Stimulated activated CD4-positive, alpha-beta T cell treated with anti-CD3 and anti-CD28 coated beads, Interleukin-15, amount 100 ng/mL, for 1 hour (primary cell): ENCODE data around the gene GRAMD2A.
"Not testable (repeated sequence)": the region's sequence is repeated elsewhere in the genome, so short reads cannot be mapped to it uniquely, and the experiment has no call there.

Source experiments
- DNase-seq, 2 donors: peaks; one replicate each; pipeline ENCODE4 v3.0.0-alpha.2; 2020; ENCODE audit warnings: low read depth in 1 of 2, low spot score in 1 of 2

The GRAMD2A gene

GRCh38 chr15:72189250-72189902, 8.2 kb downstream of the GRAMD2A start:
- DNase-seq = no peak

GRCh38 chr15:72184165-72184811, 13.3 kb downstream of the GRAMD2A start:
- no peak for DNase-seq

GRCh38 chr15:72183781-72184164, 13.8 kb downstream of the GRAMD2A start:
- DNase-seq = no peak

GRCh38 chr15:72182673-72183072, 14.9 kb downstream of the GRAMD2A start:
- no peak for DNase-seq

GRCh38 chr15:72182244-72182643, 15.3 kb downstream of the GRAMD2A start:
- DNase-seq = no peak

- DNase-seq = no peak
Measured at GRCh38 chr15:72180761-72181324, 16.7 kb downstream of the GRAMD2A start.

GRCh38 chr15:72179950-72180581, 17.5 kb downstream of the GRAMD2A start:
- DNase-seq = no peak

- no peak for DNase-seq
Measured at GRCh38 chr15:72178976-72179585, 18.5 kb downstream of the GRAMD2A start.

- no peak for DNase-seq
Measured at GRCh38 chr15:72176743-72177142, 20.8 kb downstream of the GRAMD2A start.

- DNase-seq = no peak
Measured at GRCh38 chr15:72176159-72176558, 21.4 kb downstream of the GRAMD2A start.

GRCh38 chr15:72175186-72176044, 22.2 kb downstream of the GRAMD2A start:
- DNase-seq = no peak

GRCh38 chr15:72174551-72175165, 22.9 kb downstream of the GRAMD2A start:
- DNase-seq = no peak

GRCh38 chr15:72173864-72174550, 23.6 kb downstream of the GRAMD2A start:
- DNase-seq = no peak

GRCh38 chr15:72173401-72173800, 24.2 kb downstream of the GRAMD2A start:
- no peak for DNase-seq

- no peak for DNase-seq
Measured at GRCh38 chr15:72172796-72173195, 24.8 kb downstream of the GRAMD2A start.

GRCh38 chr15:72171978-72172377, 25.6 kb downstream of the GRAMD2A start:
- DNase-seq = not testable (repeated sequence)

GRCh38 chr15:72170691-72171090, 26.9 kb downstream of the GRAMD2A start:
- DNase-seq = no peak

GRCh38 chr15:72169921-72170611, 27.5 kb downstream of the GRAMD2A start:
- no peak for DNase-seq

GRCh38 chr15:72169236-72169920, 28.2 kb downstream of the GRAMD2A start:
- DNase-seq = no peak
